ENCODE data around the gene SIRPB2. TPM values are rescaled to one million over a fixed set of nuclear protein-coding genes. Genes with fewer than 3 reads are reported as not detected.

Gene SIRPB2
- polyA plus RNA-seq, 2 of the 4 experiments (the other 2 are of a cell fraction), result not detected

- FAIRE-seq, result no peak
- Histone ChIP-seq H3K9me3 (no peaks in the 10 kb centered on the region), H3K4me1 (peaks cover 30% of the 10 kb centered on the region), H3K4me2 (no peak overlapping the region; the same call in 2 of the 3 replicates), H3K4me3 (no peak overlapping the region), H3K27ac (peak overlapping the region in 1 of 2 experiments; percentile 29; a peak in 1 of 6 replicates)
- ChIA-PET CTCF (interaction anchor here (1.0 to 12.5 kb wide), 6 partner anchors 17 to 654 kb away, joined by 3 to 306 read pairs (median 6); no protein-coding TSS in a partner anchor), POLR2A (no interaction called here)
- no peak for DNase-seq (ENCODE audit: low read depth in 1 of 2, low spot score in 1 of 2)
- no peak for TF ChIP-seq SREBF2 (IDR thresholded peaks at IDR 0.05)
- TF ChIP-seq MYC (IDR thresholded peaks at IDR 0.05; ENCODE audit: borderline replicate concordance, low read length), result no peak
- TF ChIP-seq MAFK (IDR thresholded peaks at IDR 0.05; ENCODE audit: partially characterized antibody), result no peak
- no peak for TF ChIP-seq RAD21 (conservative IDR thresholded peaks at IDR 0.05 in 1 of 2, IDR thresholded peaks at IDR 0.05 in 1 of 2)
- no peak for ATAC-seq
- 82% methylated on average over 9 of the region's 9 CpGs for WGBS (ENCODE audit: missing lambda C conversion rate)
Measured at GRCh38 chr20:1472556-1473245, 18.5 kb downstream of the SIRPB2 start.

GRCh38 chr20:1471242-1471641, 20.0 kb downstream of the SIRPB2 start:
- DNase-seq (ENCODE audit: low read depth in 1 of 2, low spot score in 1 of 2) (no peak), FAIRE-seq (no peak), ATAC-seq (no peak)
- peak overlapping the region; percentile 91; the same call in 2 of the 3 replicates for H3K4me2 ChIP-seq
- peak overlapping the region in 1 of 2 experiments; percentile 79; a peak in 3 of 6 replicates for H3K27ac ChIP-seq
- POLR2A ChIA-PET, result no interaction called here
- H3K4me3 ChIP-seq, result no peak overlapping the region
- no peaks in the 10 kb centered on the region for H3K9me3 ChIP-seq
- WGBS (ENCODE audit: missing lambda C conversion rate), result 87% methylated on average over 2 of the region's 2 CpGs
- TF ChIP-seq POLR2AphosphoS2 (conservative IDR thresholded peaks at IDR 0.05; ENCODE audit: low read length) (no peak), RCOR1 (IDR thresholded peaks at IDR 0.05; ENCODE audit: low read depth, low read length) (no peak), PBX3 (IDR thresholded peaks at IDR 0.05) (no peak), FOSB (CRISPR knock-in tag; IDR thresholded peaks at IDR 0.05) (no peak)
- CTCF ChIA-PET, result interaction anchor here (0.6 to 12.5 kb wide), 3 partner anchors 29 to 260 kb away, joined by 3 to 306 read pairs (median 4); no protein-coding TSS in a partner anchor
- peaks cover 36% of the 10 kb centered on the region for H3K4me1 ChIP-seq

- peak; percentile 91 to 98 for DNase-seq (ENCODE audit: low read depth in 1 of 2, low spot score in 1 of 2)
- Histone ChIP-seq H3K4me1 (peaks cover 43% of the 10 kb centered on the region), H3K4me3 (peak overlapping the region; percentile 18; the same call in 1 of the 3 replicates), H3K4me2 (peak overlapping the region; percentile 91), H3K9me3 (no peaks in the 10 kb centered on the region), H3K27ac (peak overlapping the region; percentile 77 to 89)
- POLR2A ChIA-PET, result no interaction called here
- ATAC-seq, result peak; percentile 66 to 81
- peak; percentile 99 for FAIRE-seq
- CTCF ChIA-PET, result interaction anchor here (0.7 to 12.5 kb wide), 17 partner anchors 8 to 349 kb away, joined by 3 to 306 read pairs (median 4); no protein-coding TSS in a partner anchor
- 18% methylated on average over 11 of the region's 11 CpGs for WGBS (ENCODE audit: missing lambda C conversion rate)
- TF ChIP-seq EHMT2 (IDR thresholded peaks at IDR 0.05; ENCODE audit: low read depth) (no peak), RARB (CRISPR knock-in tag; IDR thresholded peaks at IDR 0.05) (no peak), MAFK (IDR thresholded peaks at IDR 0.05; ENCODE audit: partially characterized antibody) (peak; percentile 66), FOSL2 (IDR thresholded peaks at IDR 0.05) (peak; percentile 71), FOSL2 (CRISPR knock-in tag; IDR thresholded peaks at IDR 0.05) (peak; percentile 96), RNF2 (IDR thresholded peaks at IDR 0.05; ENCODE audit: borderline replicate concordance, low read depth) (no peak), CTCF (IDR thresholded peaks at IDR 0.05) (peak; percentile 97), E2F6 (IDR thresholded peaks at IDR 0.05; ENCODE audit: borderline replicate concordance, low read depth) (peak; percentile 47; the same call in 1 of the 2 replicates), KDM5A (IDR thresholded peaks at IDR 0.05) (0 out of 2 replicates have a peak, but pooled peaks have one; percentile 46), JUNB (IDR thresholded peaks at IDR 0.05) (peak; percentile 81), HES2 (IDR thresholded peaks at IDR 0.05) (no peak), USF2 (IDR thresholded peaks at IDR 0.05) (no peak), CEBPB (IDR thresholded peaks at IDR 0.05) (peak in 1 of 2 experiments; percentile 26; a peak in 1 of 4 replicates), EP300 (IDR thresholded peaks at IDR 0.05) (no peak), MAX (IDR thresholded peaks at IDR 0.05) (peak; percentile 64), KDM1A (IDR thresholded peaks at IDR 0.05; ENCODE audit: low read depth) (no peak)
Measured at GRCh38 chr20:1469925-1470571, 21.2 kb downstream of the SIRPB2 start.

All from A549 (cell line).